ENCODE results near the gene PLPP2. TPM values are rescaled to one million over a fixed set of nuclear protein-coding genes. Genes with fewer than 3 reads are reported as not detected.

PLPP2 gene
- polyA plus RNA-seq, 1 donor from 2014 or later = 2.1 TPM

DNA sequence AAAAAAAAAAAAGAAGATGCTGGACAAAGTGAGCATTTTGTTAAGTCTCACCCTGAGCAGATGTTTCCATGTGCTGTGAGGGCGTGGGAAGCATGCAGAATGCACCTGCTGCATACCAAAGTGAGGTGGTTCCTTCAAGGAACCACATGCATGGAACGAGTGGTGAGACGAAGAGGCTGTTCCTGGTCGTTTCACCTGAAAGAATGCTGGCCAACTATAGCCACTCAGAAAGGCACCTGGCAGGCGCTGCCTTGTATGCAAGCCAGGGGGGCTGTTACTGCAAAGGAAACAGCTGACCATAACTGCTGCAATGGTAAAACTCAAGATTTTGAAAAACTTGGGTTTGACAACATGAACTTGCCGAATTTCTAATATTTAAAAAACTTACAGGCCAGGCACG is 38.7 kb upstream of the PLPP2 start:
- Histone ChIP-seq H3K4me2 (ENCODE audit: low read length) (no peak overlapping the region), H3F3A (ENCODE audit: insufficient read depth, low read length, poor library complexity, severe bottlenecking) (no peaks in the 10 kb centered on the region), H3K9ac (ENCODE audit: low read length) (no peak overlapping the region), H3K27ac (ENCODE audit: low read length) (no peak overlapping the region), H3K79me2 (replicated peaks; ENCODE audit: insufficient read depth, low read length) (peaks cover 8% of the 10 kb centered on the region), H3K9me3 (ENCODE audit: low read length) (peaks cover 15% of the 10 kb centered on the region), H3K4me3 (ENCODE audit: low read length) (no peak overlapping the region), H3K36me3 (ENCODE audit: insufficient read depth, low read length) (peaks cover 17% of the 10 kb centered on the region), H4K20me1 (ENCODE audit: insufficient read depth) (no peaks in the 10 kb centered on the region), H3K27me3 (ENCODE audit: insufficient read depth, low read depth, low read length) (no peaks in the 10 kb centered on the region), H3K9me2 (ENCODE audit: insufficient read depth, low read length) (no peaks in the 10 kb centered on the region), H2AFZ (ENCODE audit: low read depth, low read length) (no peak overlapping the region)
- TF ChIP-seq TAF1 (IDR thresholded peaks at IDR 0.05; ENCODE audit: low read depth) (no peak), RAD21 (conservative IDR thresholded peaks at IDR 0.05) (no peak), POLR2AphosphoS5 (IDR thresholded peaks at IDR 0.05) (no peak)

- H3F3A ChIP-seq (ENCODE audit: insufficient read depth, low read length, poor library complexity, severe bottlenecking) = no peaks in the 10 kb centered on the region
- H3K36me3 ChIP-seq (ENCODE audit: insufficient read depth, low read length) = peaks cover 20% of the 10 kb centered on the region
- H3K4me3 ChIP-seq (ENCODE audit: low read length) = no peak overlapping the region
- peaks cover 15% of the 10 kb centered on the region for H3K9me3 ChIP-seq (ENCODE audit: low read length)
- H4K20me1 ChIP-seq (ENCODE audit: insufficient read depth) = no peaks in the 10 kb centered on the region
- H3K9me2 ChIP-seq (ENCODE audit: insufficient read depth, low read length) = no peaks in the 10 kb centered on the region
- no peak overlapping the region for H2AFZ ChIP-seq (ENCODE audit: low read depth, low read length)
- H3K79me2 ChIP-seq (replicated peaks; ENCODE audit: insufficient read depth, low read length) = peaks cover 3% of the 10 kb centered on the region
- no peak overlapping the region for H3K9ac ChIP-seq (ENCODE audit: low read length)
- no peak for TF ChIP-seq EZH2 (IDR thresholded peaks at IDR 0.05; ENCODE audit: borderline replicate concordance, insufficient read depth, low read length, poor library complexity, severe bottlenecking)
- TF ChIP-seq TAF1 (IDR thresholded peaks at IDR 0.05; ENCODE audit: low read depth) = no peak
- TF ChIP-seq, protein P1, sequence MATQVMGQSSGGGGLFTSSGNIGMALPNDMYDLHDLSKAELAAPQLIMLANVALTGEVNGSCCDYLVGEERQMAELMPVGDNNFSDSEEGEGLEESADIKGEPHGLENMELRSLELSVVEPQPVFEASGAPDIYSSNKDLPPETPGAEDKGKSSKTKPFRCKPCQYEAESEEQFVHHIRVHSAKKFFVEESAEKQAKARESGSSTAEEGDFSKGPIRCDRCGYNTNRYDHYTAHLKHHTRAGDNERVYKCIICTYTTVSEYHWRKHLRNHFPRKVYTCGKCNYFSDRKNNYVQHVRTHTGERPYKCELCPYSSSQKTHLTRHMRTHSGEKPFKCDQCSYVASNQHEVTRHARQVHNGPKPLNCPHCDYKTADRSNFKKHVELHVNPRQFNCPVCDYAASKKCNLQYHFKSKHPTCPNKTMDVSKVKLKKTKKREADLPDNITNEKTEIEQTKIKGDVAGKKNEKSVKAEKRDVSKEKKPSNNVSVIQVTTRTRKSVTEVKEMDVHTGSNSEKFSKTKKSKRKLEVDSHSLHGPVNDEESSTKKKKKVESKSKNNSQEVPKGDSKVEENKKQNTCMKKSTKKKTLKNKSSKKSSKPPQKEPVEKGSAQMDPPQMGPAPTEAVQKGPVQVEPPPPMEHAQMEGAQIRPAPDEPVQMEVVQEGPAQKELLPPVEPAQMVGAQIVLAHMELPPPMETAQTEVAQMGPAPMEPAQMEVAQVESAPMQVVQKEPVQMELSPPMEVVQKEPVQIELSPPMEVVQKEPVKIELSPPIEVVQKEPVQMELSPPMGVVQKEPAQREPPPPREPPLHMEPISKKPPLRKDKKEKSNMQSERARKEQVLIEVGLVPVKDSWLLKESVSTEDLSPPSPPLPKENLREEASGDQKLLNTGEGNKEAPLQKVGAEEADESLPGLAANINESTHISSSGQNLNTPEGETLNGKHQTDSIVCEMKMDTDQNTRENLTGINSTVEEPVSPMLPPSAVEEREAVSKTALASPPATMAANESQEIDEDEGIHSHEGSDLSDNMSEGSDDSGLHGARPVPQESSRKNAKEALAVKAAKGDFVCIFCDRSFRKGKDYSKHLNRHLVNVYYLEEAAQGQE (IDR thresholded peaks at IDR 0.05; ENCODE audit: borderline replicate concordance) = no peak
- no peak for TF ChIP-seq MXI1 (conservative IDR thresholded peaks at IDR 0.05; ENCODE audit: poor library complexity, severe bottlenecking)
- TF ChIP-seq EP300 (conservative IDR thresholded peaks at IDR 0.05; ENCODE audit: poor library complexity, severe bottlenecking) = no peak
- no peak for TF ChIP-seq RAD21 (conservative IDR thresholded peaks at IDR 0.05)
- TF ChIP-seq SMC3 (conservative IDR thresholded peaks at IDR 0.05; ENCODE audit: poor library complexity) = no peak
- TF ChIP-seq POLR2AphosphoS5 (IDR thresholded peaks at IDR 0.05) = no peak
- TF ChIP-seq CTCF (IDR thresholded peaks at IDR 0.05; ENCODE audit: poor library complexity, severe bottlenecking) = no peak
- no peak overlapping the region for H3K4me2 ChIP-seq (ENCODE audit: low read length)
- H3K27ac ChIP-seq (ENCODE audit: low read length) = no peak overlapping the region
- no peaks in the 10 kb centered on the region for H3K27me3 ChIP-seq (ENCODE audit: insufficient read depth, low read depth, low read length)
Observed at GRCh38 chr19:328025-328505, 36.9 kb upstream of the PLPP2 start.
